Keratinocyte (primary cell): ENCODE measurements around the gene ODAD3.

Experiments
- CTCF ChIP-seq, 3 experiments: IDR thresholded peaks in 1 of 3; conservative IDR thresholded peaks in 1 of 3; optimal IDR thresholded peaks in 1 of 3; 2 replicates in 2 of 3; 3 replicates in 1 of 3; pipeline versions ENCODE3 to v1.5.1; 2011; ENCODE audit warnings: low read length in 3 of 3, mild to moderate bottlenecking in 3 of 3, moderate library complexity in 2 of 3, control low read depth in 1 of 3, inconsistent platforms in 1 of 3; ENCODE audit not compliant: insufficient read depth in 2 of 3; ENCODE audit errors: extremely low read depth in 1 of 3
- EZH2 ChIP-seq: IDR thresholded peaks from one replicate; pipeline ENCODE4 v1.6.1; 2012; ENCODE audit warnings: inconsistent platforms, mild to moderate bottlenecking, low read length, moderate library complexity

GRCh38 chr19:11480715-11481533 lies 46.0 kb upstream of the ODAD3 start, which contains the start of gene ELAVL3:
- no peak for TF ChIP-seq CTCF (optimal IDR thresholded peaks at IDR 0.05 in 1 of 3, IDR thresholded peaks at IDR 0.05 in 1 of 3, conservative IDR thresholded peaks at IDR 0.05 in 1 of 3; ENCODE audit: extremely low read depth in 1 of 3, insufficient read depth in 2 of 3, low read length in 3 of 3)
- no peak for TF ChIP-seq EZH2
